ENCODE measurements around the gene DNAH7. TPM values are rescaled to one million over a fixed set of nuclear protein-coding genes. Genes with fewer than 3 reads are reported as not detected.

DNAH7 gene
- total and polyA plus RNA-seq, 10 of the 15 experiments (the other 5 are each of a cell fraction or from before 2014, with no cell fraction given), result 0.05 to 0.61 (median 0.16) TPM

DNA sequence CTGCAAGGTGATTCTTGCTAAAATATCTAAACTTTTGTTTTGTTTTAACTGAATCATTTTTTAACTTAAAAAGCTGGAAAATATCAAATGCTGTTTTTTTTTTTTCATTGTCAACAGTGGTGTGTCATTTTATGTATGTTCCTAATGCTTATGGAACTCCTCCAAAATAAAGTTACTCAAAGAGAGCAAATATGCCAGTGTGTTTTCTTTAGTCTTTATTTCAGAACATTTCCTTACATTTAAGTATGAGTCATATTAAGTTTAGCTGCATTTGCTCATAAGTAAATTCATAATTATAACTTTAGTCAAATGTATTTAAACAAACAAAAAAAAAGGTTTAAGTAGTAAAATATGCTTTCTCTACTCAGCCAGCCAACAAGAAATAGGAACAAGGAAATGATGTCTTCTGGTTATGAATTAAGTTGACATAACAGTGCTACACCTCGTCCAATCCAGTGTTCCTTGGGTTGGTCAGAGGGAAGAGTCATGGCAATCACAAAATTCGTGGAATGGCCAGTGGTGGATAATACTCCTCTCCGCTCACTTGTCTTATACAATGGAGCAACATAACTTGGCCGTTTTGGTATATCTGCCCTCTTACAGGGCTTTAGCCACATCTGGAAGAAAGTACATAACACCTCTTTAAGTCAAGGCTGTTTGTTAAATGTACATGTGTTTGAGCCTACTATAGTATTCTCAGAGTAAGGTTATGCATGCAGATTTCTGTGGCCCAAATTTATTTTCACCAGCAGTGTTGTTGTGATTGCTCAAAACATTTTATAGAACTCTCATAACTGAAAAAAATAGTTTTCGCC lies 330.9 kb downstream of the DNAH7 start:
- H3K4me3 ChIP-seq, result no peak overlapping the region
- in situ Hi-C loops (cut with MboI), result no loop called here
- H4K20me1 ChIP-seq (ENCODE audit: control insufficient read depth, insufficient read depth), result no peaks in the 10 kb centered on the region
- H3K9me3 ChIP-seq (replicated peaks; ENCODE audit: control insufficient read depth, insufficient read depth, low read length), result no peaks in the 10 kb centered on the region
- ATAC-seq (no peak), FAIRE-seq (peak; percentile 68), DNase-seq (ENCODE audit: low read depth, low spot score) (no peak)
- POLR2A ChIA-PET, result no interaction called here
- SMC1A ChIA-PET (ENCODE audit: uncharacterized antibody, unreplicated experiment), result no interaction called here
- RAD21 ChIA-PET (ENCODE audit: unreplicated experiment), result interaction anchor here (1.4 kb wide), 1 partner anchor 11 kb away, joined by 3 read pairs; no protein-coding TSS in a partner anchor
- H3K79me2 ChIP-seq (ENCODE audit: control insufficient read depth, insufficient read depth, low read length), result no peaks in the 10 kb centered on the region
- H3K4me2 ChIP-seq (ENCODE audit: control insufficient read depth, insufficient read depth), result no peak overlapping the region
- H3K27me3 ChIP-seq (replicated peaks in 1 of 2; ENCODE audit: control insufficient read depth in 2 of 2, insufficient read depth in 2 of 2, low read length in 1 of 2), result no peaks in the 10 kb centered on the region
- intact Hi-C loops (cut with micrococcal nuclease; ENCODE audit: unreplicated experiment), result no loop called here
- BruUV-seq (replicated peaks), result no TSS peak
- H3K27ac ChIP-seq (ENCODE audit: control insufficient read depth, insufficient read depth), result no peak overlapping the region
- CTCF ChIA-PET, result no interaction called here
- 67% methylated on average over 5 of the region's 5 CpGs for WGBS (ENCODE audit: insufficient coverage, insufficient replicate concordance, low lambda C conversion rate, missing lambda C conversion rate)
- H2AFZ ChIP-seq (ENCODE audit: control insufficient read depth, low read depth, low read length), result no peak overlapping the region
- no peak overlapping the region for H3K9ac ChIP-seq (ENCODE audit: control insufficient read depth, insufficient read depth, low read length)
- H3K4me1 ChIP-seq (ENCODE audit: control insufficient read depth, insufficient read depth, low read length), result no peaks in the 10 kb centered on the region
- no peaks in the 10 kb centered on the region for H3K36me3 ChIP-seq (ENCODE audit: control insufficient read depth in 2 of 2, insufficient read depth in 2 of 2, low read length in 1 of 2)
- TF ChIP-seq MEF2A (IDR thresholded peaks at IDR 0.05; ENCODE audit: insufficient read depth, low read depth, low read length) (no peak), CREB1 (IDR thresholded peaks at IDR 0.05; ENCODE audit: low read depth) (no peak), RUNX3 (IDR thresholded peaks at IDR 0.05; ENCODE audit: low read length) (no peak), ESRRA (IDR thresholded peaks at IDR 0.05; ENCODE audit: low read length) (no peak), CREM (IDR thresholded peaks at IDR 0.05; ENCODE audit: low read depth) (no peak), KAT2A (conservative IDR thresholded peaks at IDR 0.05; ENCODE audit: control insufficient read depth, low read depth, low read length) (no peak), MXI1 (IDR thresholded peaks at IDR 0.05; ENCODE audit: low read depth, low read length) (no peak), CHD2 (IDR thresholded peaks at IDR 0.05; ENCODE audit: borderline replicate concordance, low read depth, low read length) (no peak), SMAD5 (IDR thresholded peaks at IDR 0.05; ENCODE audit: low read depth) (no peak), ZZZ3 (IDR thresholded peaks at IDR 0.05; ENCODE audit: control insufficient read depth, insufficient read length, low read depth) (no peak), ZNF217 (IDR thresholded peaks at IDR 0.05) (no peak), STAT3 (IDR thresholded peaks at IDR 0.05; ENCODE audit: low read depth, low read length) (no peak), ZNF24 (IDR thresholded peaks at IDR 0.05) (no peak), SP1 (IDR thresholded peaks at IDR 0.05; ENCODE audit: low read depth, low read length) (no peak), TCF3 (IDR thresholded peaks at IDR 0.05; ENCODE audit: borderline replicate concordance, insufficient read depth, low read depth, low read length) (no peak), EED (IDR thresholded peaks at IDR 0.05; ENCODE audit: low read depth) (no peak), WRNIP1 (IDR thresholded peaks at IDR 0.05; ENCODE audit: borderline replicate concordance, low read depth, low read length) (no peak)
- TF ChIP-seq, protein P1, sequence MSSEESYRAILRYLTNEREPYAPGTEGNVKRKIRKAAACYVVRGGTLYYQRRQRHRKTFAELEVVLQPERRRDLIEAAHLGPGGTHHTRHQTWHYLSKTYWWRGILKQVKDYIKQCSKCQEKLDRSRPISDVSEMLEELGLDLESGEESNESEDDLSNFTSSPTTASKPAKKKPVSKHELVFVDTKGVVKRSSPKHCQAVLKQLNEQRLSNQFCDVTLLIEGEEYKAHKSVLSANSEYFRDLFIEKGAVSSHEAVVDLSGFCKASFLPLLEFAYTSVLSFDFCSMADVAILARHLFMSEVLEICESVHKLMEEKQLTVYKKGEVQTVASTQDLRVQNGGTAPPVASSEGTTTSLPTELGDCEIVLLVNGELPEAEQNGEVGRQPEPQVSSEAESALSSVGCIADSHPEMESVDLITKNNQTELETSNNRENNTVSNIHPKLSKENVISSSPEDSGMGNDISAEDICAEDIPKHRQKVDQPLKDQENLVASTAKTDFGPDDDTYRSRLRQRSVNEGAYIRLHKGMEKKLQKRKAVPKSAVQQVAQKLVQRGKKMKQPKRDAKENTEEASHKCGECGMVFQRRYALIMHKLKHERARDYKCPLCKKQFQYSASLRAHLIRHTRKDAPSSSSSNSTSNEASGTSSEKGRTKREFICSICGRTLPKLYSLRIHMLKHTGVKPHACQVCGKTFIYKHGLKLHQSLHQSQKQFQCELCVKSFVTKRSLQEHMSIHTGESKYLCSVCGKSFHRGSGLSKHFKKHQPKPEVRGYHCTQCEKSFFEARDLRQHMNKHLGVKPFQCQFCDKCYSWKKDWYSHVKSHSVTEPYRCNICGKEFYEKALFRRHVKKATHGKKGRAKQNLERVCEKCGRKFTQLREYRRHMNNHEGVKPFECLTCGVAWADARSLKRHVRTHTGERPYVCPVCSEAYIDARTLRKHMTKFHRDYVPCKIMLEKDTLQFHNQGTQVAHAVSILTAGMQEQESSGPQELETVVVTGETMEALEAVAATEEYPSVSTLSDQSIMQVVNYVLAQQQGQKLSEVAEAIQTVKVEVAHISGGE (CRISPR knock-in tag; IDR thresholded peaks at IDR 0.05), result no peak
- TF ChIP-seq, protein P2, sequence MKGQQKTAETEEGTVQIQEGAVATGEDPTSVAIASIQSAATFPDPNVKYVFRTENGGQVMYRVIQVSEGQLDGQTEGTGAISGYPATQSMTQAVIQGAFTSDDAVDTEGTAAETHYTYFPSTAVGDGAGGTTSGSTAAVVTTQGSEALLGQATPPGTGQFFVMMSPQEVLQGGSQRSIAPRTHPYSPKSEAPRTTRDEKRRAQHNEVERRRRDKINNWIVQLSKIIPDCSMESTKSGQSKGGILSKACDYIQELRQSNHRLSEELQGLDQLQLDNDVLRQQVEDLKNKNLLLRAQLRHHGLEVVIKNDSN (IDR thresholded peaks at IDR 0.05; ENCODE audit: borderline replicate concordance, extremely low read length, insufficient read depth, low read depth, low read length), result no peak
- TF ChIP-seq, protein P3, sequence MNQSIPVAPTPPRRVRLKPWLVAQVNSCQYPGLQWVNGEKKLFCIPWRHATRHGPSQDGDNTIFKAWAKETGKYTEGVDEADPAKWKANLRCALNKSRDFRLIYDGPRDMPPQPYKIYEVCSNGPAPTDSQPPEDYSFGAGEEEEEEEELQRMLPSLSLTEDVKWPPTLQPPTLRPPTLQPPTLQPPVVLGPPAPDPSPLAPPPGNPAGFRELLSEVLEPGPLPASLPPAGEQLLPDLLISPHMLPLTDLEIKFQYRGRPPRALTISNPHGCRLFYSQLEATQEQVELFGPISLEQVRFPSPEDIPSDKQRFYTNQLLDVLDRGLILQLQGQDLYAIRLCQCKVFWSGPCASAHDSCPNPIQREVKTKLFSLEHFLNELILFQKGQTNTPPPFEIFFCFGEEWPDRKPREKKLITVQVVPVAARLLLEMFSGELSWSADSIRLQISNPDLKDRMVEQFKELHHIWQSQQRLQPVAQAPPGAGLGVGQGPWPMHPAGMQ (IDR thresholded peaks at IDR 0.05; ENCODE audit: borderline replicate concordance), result no peak
